GM13976 (cell line): Measurements from ENCODE around the gene INCENP.

Source experiments
- DNase-seq: peaks from one replicate; pipeline ENCODE4 v3.0.0; 2012; ENCODE audit warnings: low spot score
- CTCF ChIP-seq: IDR thresholded peaks from 2 replicates; pipeline ENCODE4 v1.5.1; 2012; ENCODE audit warnings: borderline replicate concordance, mild to moderate bottlenecking; ENCODE audit not compliant: insufficient read depth; ENCODE audit errors: extremely low read depth, missing control alignments, control extremely low read depth
- in situ Hi-C: fragments of 300-500 bp; cut with MboI; formaldehyde crosslinking; loops from one replicate; pipeline ENCODE4 v1.12.0; 2022; ENCODE audit warnings: low sequenced_read_pairs, mixed read lengths, inconsistent platforms; ENCODE audit not compliant: unreplicated experiment

INCENP gene

GRCh38 chr11:62108971-62109404 is 14.8 kb upstream of the INCENP start:
- DNase-seq = no peak
- no peak for TF ChIP-seq CTCF
- in situ Hi-C loops = loop anchor here (10.0 kb wide), 1 partner anchor 214 kb away; the partner anchor contains the start of gene FADS3

GRCh38 chr11:62115085-62115694 is 8.6 kb upstream of the INCENP start:
- DNase-seq = no peak
- no peak for TF ChIP-seq CTCF
- in situ Hi-C loops = no loop called here

GRCh38 chr11:62116451-62116850 is 7.4 kb upstream of the INCENP start:
- TF ChIP-seq CTCF = no peak
- no peak for DNase-seq
- in situ Hi-C loops = no loop called here

- no peak for DNase-seq
- in situ Hi-C loops = no loop called here
- no peak for TF ChIP-seq CTCF
These were observed 4.2 kb upstream of the INCENP start for GRCh38 chr11:62119569-62119968.

- DNase-seq = no peak
- no peak for TF ChIP-seq CTCF
- in situ Hi-C loops = no loop called here
These were observed 3.8 kb upstream of the INCENP start for GRCh38 chr11:62120001-62120400.

GRCh38 chr11:62120431-62120830 is 3.4 kb upstream of the INCENP start:
- in situ Hi-C loops = no loop called here
- no peak for DNase-seq
- TF ChIP-seq CTCF = no peak
